HCT116 (cell line): ENCODE measurements around the gene MFSD1. TPM values are rescaled to one million over a fixed set of nuclear protein-coding genes. Genes with fewer than 3 reads are reported as not detected.

ENCODE experiments used
- ATAC-seq: fragments of 200-7000 bp; cut with Tn5 transposase; 2 replicates; pipeline ENCODE4 v1.9.1; 2020; ENCODE audit warnings: mild to moderate bottlenecking, moderate library complexity
- BruUV-seq: library from RNA; stranded (reverse); fragments of 400-500 nt; replicated peaks from 2 replicates; lab custom pipeline; 2021; lab: Mats Ljungman, UMichigan
- CTCF ChIA-PET: fragments of 300-600 bp; sonication (Branson Sonifier 250); formaldehyde crosslinking; loops from one replicate; lab custom pipeline; 2021; ENCODE audit warnings: antibody characterized with exemption; lab: Charles Lee
- POLR2A ChIA-PET: fragments of 300-600, 350-600 bp; sonication (Branson Sonifier 250); formaldehyde crosslinking; loops from one replicate; lab custom pipeline; 2021; ENCODE audit warnings: antibody characterized with exemption; lab: Charles Lee
- RAD21 ChIA-PET, 2 experiments: fragments of 300-600 bp; sonication (Branson Sonifier 250); formaldehyde crosslinking; loops; one replicate each; lab custom pipeline; 2023; ENCODE audit warnings: low total read pairs in 2 of 2; ENCODE audit not compliant: uncharacterized antibody in 2 of 2, unreplicated experiment in 2 of 2, low non-redundant PET in 1 of 2; lab: Charles Lee
- DNase-seq: peaks from one replicate; pipeline ENCODE4 v3.0.0-alpha.2; 2010; ENCODE audit warnings: low read depth, low spot score
- H2AFZ ChIP-seq: fragments of 200-600 bp; shearing (Covaris generic), sonication (generic); 2 replicates; pipeline ENCODE4 v1.6.1; 2017; ENCODE audit warnings: low read depth, mixed run types, mixed read lengths, antibody characterized with exemption, low read length; ENCODE audit not compliant: poor library complexity, severe bottlenecking
- H3K27ac ChIP-seq: 2 replicates; pipeline ENCODE4 v1.5.1; 2012; ENCODE audit warnings: low read depth, low read length
- H3K27me3 ChIP-seq: fragments of 200-600 bp; sonication (generic); 2 replicates; pipeline ENCODE4 v1.6.1; 2016; ENCODE audit warnings: mixed run types, low read length, mixed read lengths; ENCODE audit not compliant: insufficient read depth
- H3K36me3 ChIP-seq, 2 experiments: fragments of 200-500 bp in 1 of 2; fragments of 200-600 bp in 1 of 2; sonication (Bioruptor generic) in 1 of 2; sonication (generic) in 1 of 2; 2 replicates each; pipeline versions ENCODE4 v1.5.1 to v1.6.1; 2014 to 2016; ENCODE audit warnings: low read length in 2 of 2, inconsistent platforms in 1 of 2, mixed read lengths in 1 of 2, mixed run types in 1 of 2; ENCODE audit not compliant: insufficient read depth in 2 of 2, control insufficient read depth in 1 of 2
- H3K4me1 ChIP-seq, 2 experiments: fragments of 200-600 bp in 1 of 2; sonication (generic) in 1 of 2; 2 replicates each; pipeline versions ENCODE4 v1.5.1 to v1.6.1; 2012 to 2017; ENCODE audit warnings: low read length in 2 of 2, inconsistent platforms in 1 of 2, mild to moderate bottlenecking in 1 of 2, mixed read lengths in 1 of 2, mixed run types in 1 of 2, moderate library complexity in 1 of 2; ENCODE audit not compliant: insufficient read depth in 2 of 2, control insufficient read depth in 1 of 2
- H3K4me2 ChIP-seq: fragments of 200-600 bp; sonication (generic); 2 replicates; pipeline ENCODE4 v1.6.1; 2017; ENCODE audit warnings: mixed run types, low read length, mixed read lengths
- H3K4me3 ChIP-seq, 2 experiments: fragments of 200-600 bp in 1 of 2; sonication (generic) in 1 of 2; replicated peaks in 1 of 2; 2 replicates each; pipeline ENCODE4 v1.5.1; 2011 to 2016; ENCODE audit warnings: low read length in 2 of 2, control low read depth in 1 of 2, low read depth in 1 of 2, mild to moderate bottlenecking in 1 of 2, mixed read lengths in 1 of 2, mixed run types in 1 of 2
- H3K79me2 ChIP-seq: fragments of 200-600 bp; sonication (generic); 2 replicates; pipeline ENCODE4 v1.6.1; 2017; ENCODE audit warnings: mild to moderate bottlenecking, mixed run types, low read length, moderate library complexity, mixed read lengths; ENCODE audit not compliant: insufficient read depth
- H3K9ac ChIP-seq: fragments of 200-600 bp; sonication (generic); 2 replicates; pipeline ENCODE4 v1.6.1; 2016; ENCODE audit warnings: low read length, mixed read lengths
- H3K9me2 ChIP-seq: fragments of 200-600 bp; sonication (generic), shearing (Covaris generic); 2 replicates; pipeline ENCODE4 v1.6.1; 2017; ENCODE audit warnings: mixed run types, mild to moderate bottlenecking, moderate library complexity; ENCODE audit not compliant: insufficient read depth
- H3K9me3 ChIP-seq, 2 experiments: fragments of 200-500 bp in 1 of 2; fragments of 200-600 bp in 1 of 2; sonication (Bioruptor generic) in 1 of 2; sonication (generic) in 1 of 2; 2 replicates each; pipeline ENCODE4 v1.6.1; 2014 to 2017; ENCODE audit warnings: low read length in 2 of 2, mixed read lengths in 2 of 2, inconsistent platforms in 1 of 2, low read depth in 1 of 2, mild to moderate bottlenecking in 1 of 2, mixed run types in 1 of 2, moderate library complexity in 1 of 2; ENCODE audit not compliant: control insufficient read depth in 1 of 2, insufficient read depth in 1 of 2
- H4K20me1 ChIP-seq: fragments of 200-600 bp; sonication (generic), shearing (Covaris generic); 2 replicates; pipeline ENCODE4 v1.6.1; 2017; ENCODE audit warnings: mixed run types, mild to moderate bottlenecking, moderate library complexity; ENCODE audit not compliant: insufficient read depth
- CBX3 ChIP-seq: IDR thresholded peaks from 2 replicates; pipeline ENCODE4 v1.6.1; 2012; ENCODE audit warnings: low read depth
- CEBPB ChIP-seq: IDR thresholded peaks from 2 replicates; pipeline ENCODE4 v1.6.1; 2012; ENCODE audit warnings: low read depth
- EGR1 ChIP-seq: IDR thresholded peaks from 2 replicates; pipeline ENCODE4 v1.6.1; 2012; ENCODE audit warnings: low read depth
- ELF1 ChIP-seq: IDR thresholded peaks from 2 replicates; pipeline ENCODE4 v1.6.1; 2012; ENCODE audit warnings: low read depth, borderline replicate concordance
- EZH2 ChIP-seq: fragments of 200-600 bp; sonication (generic); IDR thresholded peaks from 2 replicates; pipeline ENCODE4 v1.6.1; 2017; ENCODE audit warnings: antibody characterized with exemption, mixed run types
- FOSL1 ChIP-seq: IDR thresholded peaks from 2 replicates; pipeline ENCODE4 v1.6.1; 2012; ENCODE audit warnings: low read depth
- JUND ChIP-seq: IDR thresholded peaks from 2 replicates; pipeline ENCODE4 v1.6.1; 2012
- POLR2A ChIP-seq: IDR thresholded peaks from 2 replicates; pipeline ENCODE4 v1.7.0; 2011; ENCODE audit warnings: borderline replicate concordance; ENCODE audit not compliant: insufficient read depth, insufficient read length; ENCODE audit errors: extremely low read depth
- POLR2AphosphoS5 ChIP-seq: IDR thresholded peaks from 2 replicates; pipeline ENCODE4 v1.6.1; 2011; ENCODE audit warnings: mild to moderate bottlenecking, low read depth, low read length, moderate library complexity
- RAD21 ChIP-seq: IDR thresholded peaks from 2 replicates; pipeline ENCODE4 v1.6.1; 2012; ENCODE audit warnings: low read depth, mild to moderate bottlenecking
- TCF7L2 ChIP-seq: IDR thresholded peaks from 2 replicates; pipeline ENCODE4 v1.7.0; 2011; ENCODE audit warnings: borderline replicate concordance, inconsistent platforms; ENCODE audit not compliant: insufficient read depth, insufficient read length; ENCODE audit errors: extremely low read depth
- YY1 ChIP-seq: IDR thresholded peaks from 2 replicates; pipeline ENCODE4 v1.6.1; 2011; ENCODE audit warnings: low read length, low read depth, moderate library complexity, mild to moderate bottlenecking; ENCODE audit not compliant: insufficient replicate concordance; ENCODE audit errors: extremely low read depth
- ZFX ChIP-seq: fragments of 450-650 bp; IDR thresholded peaks from 2 replicates; pipeline ENCODE4 v1.6.1; 2017
- intact Hi-C: fragments of 100-400 bp; cut with micrococcal nuclease; formaldehyde crosslinking; loops from 2 replicates; pipeline ENCODE4 v1.10.0; 2022
- total RNA-seq: library from RNA; stranded (reverse); gene quantifications from one replicate; pipeline ENCODE4 v1.2.1, GENCODE V29; 2021; ENCODE audit not compliant: unreplicated experiment
- TF ChIP-seq, protein P1 (sequence below): IDR thresholded peaks from 2 replicates; pipeline ENCODE4 v1.6.1; 2012
- TF ChIP-seq, protein P2 (sequence below): IDR thresholded peaks from 2 replicates; pipeline ENCODE4 v1.6.1; 2012; ENCODE audit warnings: low read depth
- TF ChIP-seq, protein P3 (sequence below): IDR thresholded peaks from 2 replicates; pipeline ENCODE4 v1.6.1; 2012

MFSD1 gene
- total RNA-seq, 1 experiment from 2014 or later: 12.8 TPM

DNA sequence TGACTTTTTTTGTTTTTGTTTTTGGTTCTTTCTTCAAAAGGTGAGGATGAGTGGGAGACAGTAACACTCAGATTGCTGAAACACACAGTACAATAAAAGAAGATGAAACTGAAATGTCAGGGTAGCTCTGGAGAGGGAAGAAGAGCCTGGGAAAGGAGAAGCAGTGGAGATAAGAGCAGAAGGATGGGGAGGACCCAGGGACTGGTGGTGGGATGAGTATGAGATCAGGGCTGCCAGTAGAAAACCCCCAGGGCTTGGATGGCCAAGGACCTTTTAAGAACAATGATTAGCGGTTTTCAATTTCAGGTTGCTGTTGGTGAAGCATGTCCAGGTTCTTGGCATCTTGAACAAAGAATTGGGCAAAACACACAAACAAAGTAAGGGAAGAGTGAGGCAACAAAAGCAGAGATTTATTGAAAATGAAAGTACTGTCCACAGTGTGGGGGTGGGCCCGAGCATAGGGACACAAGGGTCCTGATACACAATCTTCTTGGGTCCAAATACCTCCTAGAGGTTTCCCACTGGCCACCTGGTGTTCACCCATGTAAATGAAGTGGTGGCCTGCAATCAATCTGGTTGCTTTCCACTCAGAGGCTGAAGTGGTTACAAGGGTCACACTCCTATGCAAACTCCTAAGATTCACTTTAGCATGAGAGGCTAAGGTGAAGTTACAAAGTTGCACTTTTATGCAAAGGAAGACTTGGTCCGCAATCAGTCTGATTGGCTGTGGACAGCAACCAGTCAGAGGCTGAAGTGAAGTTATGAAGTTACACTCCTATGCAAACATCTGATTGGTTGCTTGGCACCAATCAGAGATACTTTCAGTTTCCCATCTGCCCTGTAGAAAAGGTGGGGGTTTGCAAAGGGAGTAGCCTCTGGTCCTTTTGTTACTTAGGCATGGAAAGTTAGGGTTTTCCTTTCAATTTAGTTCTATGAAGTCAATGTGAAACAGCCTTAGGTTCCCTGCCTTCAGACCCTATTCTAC, 26.1 kb upstream of the MFSD1 start:
- Histone ChIP-seq H3K9me3 (no peaks in the 10 kb centered on the region), H3K9me2 (no peaks in the 10 kb centered on the region), H3K4me2 (no peak overlapping the region), H3K4me1 (no peaks in the 10 kb centered on the region), H3K4me3 (no peak overlapping the region), H3K79me2 (no peaks in the 10 kb centered on the region), H3K27me3 (no peaks in the 10 kb centered on the region), H4K20me1 (no peaks in the 10 kb centered on the region), H3K9ac (no peak overlapping the region), H3K27ac (no peak overlapping the region), H3K36me3 (no peaks in the 10 kb centered on the region), H2AFZ (no peak overlapping the region)
- ChIA-PET RAD21 (no interaction called here), POLR2A (no interaction called here), CTCF (no interaction called here)
- intact Hi-C loops: no loop called here
- no peak for ATAC-seq
- no peak for DNase-seq
- BruUV-seq: no TSS peak
- TF ChIP-seq EGR1 (no peak), POLR2AphosphoS5 (no peak)
- TF ChIP-seq, protein P1, sequence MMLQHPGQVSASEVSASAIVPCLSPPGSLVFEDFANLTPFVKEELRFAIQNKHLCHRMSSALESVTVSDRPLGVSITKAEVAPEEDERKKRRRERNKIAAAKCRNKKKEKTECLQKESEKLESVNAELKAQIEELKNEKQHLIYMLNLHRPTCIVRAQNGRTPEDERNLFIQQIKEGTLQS: no peak

DNA sequence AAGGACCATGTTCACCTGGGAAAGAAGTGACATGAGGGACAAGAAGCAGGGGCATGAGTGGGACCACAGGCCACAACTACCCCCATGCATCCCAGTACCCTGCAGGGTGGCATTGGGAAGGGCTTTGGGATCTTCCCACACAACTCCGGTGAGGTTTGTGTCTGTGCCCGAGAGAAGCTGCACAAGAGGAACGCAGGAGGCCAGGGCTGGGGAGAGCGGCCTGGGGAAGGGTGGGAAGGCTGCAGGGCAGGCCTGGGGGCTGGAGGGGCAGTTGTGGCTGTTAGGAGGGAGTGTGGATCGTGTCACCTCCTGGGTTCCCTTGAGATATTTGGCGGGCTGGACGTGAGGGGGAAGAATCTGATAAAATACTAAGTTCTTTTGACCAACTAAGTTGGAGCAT, 25.3 kb upstream of the MFSD1 start:
- Histone ChIP-seq H2AFZ (no peak overlapping the region), H3K9me3 (no peaks in the 10 kb centered on the region), H3K9ac (no peak overlapping the region), H3K36me3 (no peaks in the 10 kb centered on the region), H3K27ac (no peak overlapping the region), H3K9me2 (no peaks in the 10 kb centered on the region), H4K20me1 (no peaks in the 10 kb centered on the region), H3K4me3 (no peak overlapping the region), H3K27me3 (no peaks in the 10 kb centered on the region), H3K79me2 (no peaks in the 10 kb centered on the region), H3K4me2 (no peak overlapping the region), H3K4me1 (no peaks in the 10 kb centered on the region)
- intact Hi-C loops: no loop called here
- no TSS peak for BruUV-seq
- ChIA-PET POLR2A (no interaction called here), RAD21 (no interaction called here), CTCF (no interaction called here)
- DNase-seq (no peak), ATAC-seq (no peak)
- TF ChIP-seq CEBPB: no peak
- TF ChIP-seq JUND: no peak
- TF ChIP-seq POLR2A: no peak
- no peak for TF ChIP-seq CBX3
- TF ChIP-seq TCF7L2: no peak
- TF ChIP-seq, protein P2, sequence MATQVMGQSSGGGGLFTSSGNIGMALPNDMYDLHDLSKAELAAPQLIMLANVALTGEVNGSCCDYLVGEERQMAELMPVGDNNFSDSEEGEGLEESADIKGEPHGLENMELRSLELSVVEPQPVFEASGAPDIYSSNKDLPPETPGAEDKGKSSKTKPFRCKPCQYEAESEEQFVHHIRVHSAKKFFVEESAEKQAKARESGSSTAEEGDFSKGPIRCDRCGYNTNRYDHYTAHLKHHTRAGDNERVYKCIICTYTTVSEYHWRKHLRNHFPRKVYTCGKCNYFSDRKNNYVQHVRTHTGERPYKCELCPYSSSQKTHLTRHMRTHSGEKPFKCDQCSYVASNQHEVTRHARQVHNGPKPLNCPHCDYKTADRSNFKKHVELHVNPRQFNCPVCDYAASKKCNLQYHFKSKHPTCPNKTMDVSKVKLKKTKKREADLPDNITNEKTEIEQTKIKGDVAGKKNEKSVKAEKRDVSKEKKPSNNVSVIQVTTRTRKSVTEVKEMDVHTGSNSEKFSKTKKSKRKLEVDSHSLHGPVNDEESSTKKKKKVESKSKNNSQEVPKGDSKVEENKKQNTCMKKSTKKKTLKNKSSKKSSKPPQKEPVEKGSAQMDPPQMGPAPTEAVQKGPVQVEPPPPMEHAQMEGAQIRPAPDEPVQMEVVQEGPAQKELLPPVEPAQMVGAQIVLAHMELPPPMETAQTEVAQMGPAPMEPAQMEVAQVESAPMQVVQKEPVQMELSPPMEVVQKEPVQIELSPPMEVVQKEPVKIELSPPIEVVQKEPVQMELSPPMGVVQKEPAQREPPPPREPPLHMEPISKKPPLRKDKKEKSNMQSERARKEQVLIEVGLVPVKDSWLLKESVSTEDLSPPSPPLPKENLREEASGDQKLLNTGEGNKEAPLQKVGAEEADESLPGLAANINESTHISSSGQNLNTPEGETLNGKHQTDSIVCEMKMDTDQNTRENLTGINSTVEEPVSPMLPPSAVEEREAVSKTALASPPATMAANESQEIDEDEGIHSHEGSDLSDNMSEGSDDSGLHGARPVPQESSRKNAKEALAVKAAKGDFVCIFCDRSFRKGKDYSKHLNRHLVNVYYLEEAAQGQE: no peak
- no peak for TF ChIP-seq YY1
- TF ChIP-seq, protein P3, sequence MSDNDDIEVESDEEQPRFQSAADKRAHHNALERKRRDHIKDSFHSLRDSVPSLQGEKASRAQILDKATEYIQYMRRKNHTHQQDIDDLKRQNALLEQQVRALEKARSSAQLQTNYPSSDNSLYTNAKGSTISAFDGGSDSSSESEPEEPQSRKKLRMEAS: no peak
- TF ChIP-seq EZH2: no peak
- TF ChIP-seq EGR1: no peak
- TF ChIP-seq RAD21: no peak
- no peak for TF ChIP-seq POLR2AphosphoS5
- no peak for TF ChIP-seq ZFX
- TF ChIP-seq ELF1: no peak
- TF ChIP-seq FOSL1: no peak
- TF ChIP-seq, protein P1: no peak
